ENCODE measurements around the gene CBY3.
"Not testable (repeated sequence)": the region's sequence is repeated elsewhere in the genome, so short reads cannot be mapped to it uniquely, and the experiment has no call there.

CBY3 gene

DNA sequence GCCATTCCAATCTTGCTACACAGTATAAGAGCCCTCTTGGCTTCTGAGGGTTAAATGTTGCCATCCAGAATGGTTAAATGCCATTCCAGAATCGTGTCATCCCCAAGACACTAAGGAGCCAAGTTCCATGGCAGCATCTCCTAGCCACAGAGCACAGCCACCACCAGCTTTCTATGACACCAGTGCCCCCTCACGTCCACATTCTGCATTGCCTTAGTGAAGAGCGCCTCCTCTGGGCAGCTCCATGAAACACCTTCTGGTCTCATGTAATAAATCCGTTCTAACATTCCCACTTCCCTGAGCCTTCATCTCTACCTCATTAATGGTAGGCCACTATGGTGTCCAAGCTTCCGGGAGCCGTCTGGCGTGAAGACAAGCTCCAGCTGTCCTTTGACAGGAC is 12.4 kb downstream of the CBY3 start:
- peak; percentile 25 for DNase-seq

DNA sequence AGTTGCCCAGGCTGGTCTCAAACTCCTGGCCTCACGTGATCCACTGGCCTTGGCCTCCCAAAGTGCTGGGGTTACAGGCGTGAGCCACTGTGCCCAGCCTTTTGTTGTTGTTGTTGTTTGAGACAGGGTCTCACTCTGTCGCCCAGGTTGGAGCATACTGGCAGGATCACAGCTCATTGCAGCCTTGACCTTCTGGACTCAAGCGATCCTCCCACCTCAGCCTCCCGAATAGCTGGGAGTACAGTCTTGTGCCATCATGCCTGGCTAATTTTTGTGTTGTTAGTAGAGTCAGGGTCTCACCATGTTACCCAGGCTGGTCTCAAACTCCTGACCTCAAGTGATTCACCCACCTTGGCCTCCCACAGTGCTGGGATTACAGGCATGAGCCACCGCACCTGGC is 19.2 kb downstream of the CBY3 start:
- DNase-seq, result not testable (repeated sequence)

DNA sequence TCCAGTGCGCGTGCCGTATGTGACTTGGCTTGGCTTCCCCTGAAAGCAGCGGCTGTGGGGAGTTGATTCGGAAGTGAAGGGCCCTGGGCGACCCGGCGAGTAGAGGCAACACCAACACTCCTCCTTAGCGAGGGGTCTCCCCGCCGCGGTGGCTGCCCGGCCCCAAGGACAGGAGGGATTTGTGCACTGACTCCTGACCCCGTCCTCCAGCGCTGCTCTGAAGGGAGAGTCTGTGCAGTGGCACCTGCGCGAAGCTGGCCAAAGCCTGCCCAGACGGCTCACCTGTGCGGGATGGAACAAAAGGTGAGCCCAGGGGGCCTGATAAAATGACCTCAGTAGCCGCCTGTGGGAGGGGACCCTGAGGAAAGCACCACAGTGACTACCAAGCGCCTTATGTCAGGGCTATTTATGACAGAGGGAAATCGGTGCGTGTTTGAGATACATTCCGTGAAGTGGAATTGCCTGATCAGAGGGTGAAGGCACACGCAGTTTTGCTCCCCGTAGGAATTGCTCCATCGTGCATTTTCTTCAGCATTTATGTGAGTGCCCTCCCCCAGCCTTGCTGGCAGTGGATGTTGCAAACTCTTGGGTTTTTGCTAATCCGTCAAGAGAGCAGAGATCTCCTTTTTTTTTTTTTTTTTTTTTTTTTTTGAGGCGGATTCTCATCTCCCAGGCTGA is 22.5 kb downstream of the CBY3 start:
- DNase-seq, result not testable (repeated sequence)

DNA sequence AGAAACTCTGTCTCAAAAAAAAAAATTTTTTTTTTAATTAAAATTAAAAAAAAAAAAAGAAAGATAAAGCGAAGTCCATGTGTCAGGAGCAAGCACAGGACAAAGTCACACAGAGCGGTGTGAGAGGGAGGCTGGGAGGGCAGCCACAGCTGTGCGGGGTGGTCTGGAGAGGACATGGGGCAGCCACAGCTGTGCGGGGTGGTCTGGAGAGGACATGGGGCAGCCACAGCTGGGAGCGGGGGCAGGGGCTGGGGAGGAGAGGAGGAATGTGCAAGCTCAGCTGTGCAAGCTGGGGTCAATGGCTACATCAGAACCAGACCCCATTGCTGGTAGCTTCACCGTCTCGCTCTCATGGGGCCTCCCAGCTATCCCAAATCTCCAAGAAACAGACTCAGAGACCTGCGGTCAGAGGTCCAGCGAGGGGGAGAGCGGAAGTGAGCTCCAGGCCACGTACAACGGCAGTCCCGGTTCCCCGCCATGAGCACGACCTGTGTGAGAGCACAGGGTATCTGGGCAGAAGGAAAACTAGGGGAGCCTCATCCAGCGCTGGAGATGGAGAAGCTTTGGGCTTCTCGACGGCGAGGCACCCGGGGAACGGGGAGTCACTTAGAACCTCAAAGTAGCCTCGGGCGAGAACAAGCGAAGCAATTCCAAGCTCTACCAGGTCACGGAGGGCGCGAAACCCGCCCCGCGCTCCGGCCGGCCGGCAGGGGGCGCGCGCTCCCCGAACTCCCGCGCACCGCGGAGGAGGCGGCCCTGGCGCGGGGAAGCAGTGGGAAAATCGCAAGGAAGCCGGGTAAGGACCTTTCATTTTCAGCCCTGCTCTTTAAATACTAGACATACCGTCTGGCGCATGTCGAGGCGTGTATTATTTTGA is 23.3 kb downstream of the CBY3 start:
- peak; percentile 23 for DNase-seq

DNA sequence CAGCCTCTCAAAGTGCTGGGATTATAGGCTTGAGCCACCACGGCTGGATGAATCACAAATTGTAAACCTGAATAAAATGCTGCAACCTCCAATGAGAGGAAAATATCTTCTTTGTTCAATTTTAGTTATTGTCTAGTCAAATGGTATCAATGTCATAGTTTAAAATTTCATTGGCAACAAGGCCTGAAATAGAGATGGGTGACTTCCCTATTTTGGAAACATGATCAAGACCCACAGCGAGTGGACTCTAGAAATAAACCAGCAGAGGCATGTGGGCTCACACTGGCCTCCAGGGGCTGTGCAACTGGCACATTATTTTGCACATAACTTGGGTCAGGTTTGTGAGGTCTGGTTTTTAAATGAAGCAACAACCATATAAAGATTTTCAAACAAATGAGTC is 27.7 kb downstream of the CBY3 start:
- DNase-seq, result not testable (repeated sequence)

DNA sequence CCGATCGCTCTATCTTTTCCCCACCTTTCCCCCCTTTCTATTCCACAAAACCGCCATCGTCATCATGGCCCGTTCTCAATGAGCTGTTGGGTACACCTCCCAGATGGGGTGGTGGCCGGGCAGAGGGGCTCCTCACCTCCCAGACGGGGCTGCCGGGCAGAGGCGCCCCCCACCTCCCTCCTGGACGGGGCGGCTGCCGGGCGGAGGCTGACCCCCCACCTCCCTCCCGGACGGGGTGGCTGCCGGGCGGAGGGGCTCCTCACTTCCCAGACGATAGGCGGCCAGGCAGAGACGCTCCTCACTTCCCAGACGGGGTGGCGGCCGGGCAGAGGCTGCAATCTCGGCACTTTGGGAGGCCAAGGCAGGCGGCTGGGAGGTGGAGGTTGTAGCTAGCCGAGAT is 30.6 kb downstream of the CBY3 start:
- DNase-seq, result not testable (repeated sequence)

DNA sequence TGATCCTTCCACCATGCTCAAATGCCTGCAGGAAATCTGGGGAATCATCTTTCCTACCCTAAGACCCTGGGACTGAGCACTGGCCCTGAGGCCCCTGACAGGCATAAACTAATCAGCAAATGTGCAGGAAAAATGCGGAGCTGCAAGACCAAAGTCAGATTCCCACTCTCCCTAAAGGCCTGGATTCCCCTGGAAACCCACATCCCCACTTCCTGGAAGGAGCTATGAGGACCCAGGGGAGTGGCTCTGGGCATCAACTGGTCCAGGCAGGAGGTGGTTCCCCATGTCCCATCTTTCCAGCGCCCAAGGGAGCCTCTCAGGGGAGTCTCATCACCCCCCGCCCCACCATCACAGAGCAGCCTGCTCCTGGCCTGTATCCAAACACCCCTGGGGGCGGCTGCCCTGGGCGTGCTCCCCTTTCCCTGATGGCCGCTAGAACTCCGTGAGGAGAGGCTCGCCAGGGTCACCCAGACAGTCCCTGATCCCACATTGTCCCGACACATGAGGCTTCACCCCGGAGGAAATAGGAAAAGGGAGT is 31.6 kb downstream of the CBY3 start:
- not testable (repeated sequence) for DNase-seq

DNA sequence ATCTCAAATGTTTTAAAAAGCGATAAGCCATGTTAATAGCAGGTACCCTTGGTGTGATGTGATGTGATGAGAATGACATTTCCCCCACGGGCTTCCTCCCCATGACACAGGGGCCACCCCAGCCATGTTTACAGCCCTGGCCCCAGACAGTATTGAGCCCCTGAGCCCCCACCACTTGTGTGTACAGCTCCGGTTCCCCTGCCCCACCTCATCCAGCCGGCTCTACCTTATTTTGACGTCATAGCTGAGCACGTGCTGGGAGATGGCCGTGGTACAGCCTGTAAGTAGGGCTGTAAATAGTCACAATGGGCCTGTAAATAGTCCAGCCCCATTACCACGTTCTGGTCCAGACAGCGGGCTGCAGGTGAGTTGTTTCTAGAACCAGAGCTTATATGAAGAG is 32.4 kb downstream of the CBY3 start:
- DNase-seq, result no peak

DNA sequence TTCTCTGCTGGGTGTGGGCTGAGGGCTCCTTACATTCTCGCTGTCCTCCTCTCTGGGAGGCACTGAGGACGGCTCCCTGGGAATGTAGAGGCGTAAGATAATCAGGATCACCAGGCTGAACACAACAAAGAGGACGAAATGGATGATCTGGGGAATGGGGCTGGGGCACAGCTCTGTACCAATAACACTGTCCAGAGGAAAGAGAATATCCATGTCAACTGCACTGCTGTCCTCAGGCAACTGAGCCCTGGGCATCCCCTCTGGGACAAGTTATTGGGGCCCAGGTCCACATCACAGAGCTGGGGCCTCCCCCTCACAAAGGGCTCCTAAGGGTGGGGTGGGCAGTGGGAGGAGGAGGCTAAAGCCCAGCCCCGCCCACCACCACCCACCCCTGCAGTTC is 36.1 kb downstream of the CBY3 start:
- not testable (repeated sequence) for DNase-seq

DNA sequence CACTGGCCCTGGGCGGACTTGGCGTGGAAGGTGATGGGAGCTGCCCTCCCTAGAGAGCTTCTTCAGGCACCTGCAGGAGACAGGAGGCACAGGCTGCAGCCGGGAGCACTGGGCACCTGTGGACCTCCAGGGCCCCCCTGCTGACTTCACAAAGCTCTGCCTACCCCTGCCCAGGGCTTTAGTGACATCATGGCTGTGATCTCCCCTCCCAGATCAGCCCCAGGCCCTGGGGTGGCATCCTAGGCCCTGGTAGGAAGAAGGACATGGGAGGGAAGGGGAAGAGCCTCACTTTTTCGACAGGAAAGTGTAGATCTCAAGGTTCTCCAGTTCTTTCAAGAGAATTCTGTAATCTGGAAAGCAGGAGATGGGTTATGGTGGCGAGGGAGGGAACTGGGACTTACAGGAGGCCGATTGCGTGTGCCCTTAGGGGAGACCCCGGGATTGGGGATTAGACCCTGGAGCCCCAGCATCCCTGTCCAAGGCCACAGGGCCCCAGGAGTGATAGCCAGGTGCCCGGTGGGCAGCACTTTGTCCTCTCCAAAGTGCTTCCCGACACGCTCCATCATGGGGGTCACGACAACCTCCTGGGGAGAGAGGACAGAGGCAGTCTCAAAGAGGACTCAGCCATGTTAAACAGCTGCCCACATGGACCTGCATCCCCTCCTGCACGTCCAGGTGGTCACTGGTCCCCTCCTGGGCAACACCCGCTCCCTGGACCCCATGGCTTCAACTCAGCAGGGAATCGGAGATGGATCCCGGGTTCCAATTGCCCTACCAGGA is 37.5 kb downstream of the CBY3 start:
- DNase-seq, result not testable (repeated sequence)

DNA sequence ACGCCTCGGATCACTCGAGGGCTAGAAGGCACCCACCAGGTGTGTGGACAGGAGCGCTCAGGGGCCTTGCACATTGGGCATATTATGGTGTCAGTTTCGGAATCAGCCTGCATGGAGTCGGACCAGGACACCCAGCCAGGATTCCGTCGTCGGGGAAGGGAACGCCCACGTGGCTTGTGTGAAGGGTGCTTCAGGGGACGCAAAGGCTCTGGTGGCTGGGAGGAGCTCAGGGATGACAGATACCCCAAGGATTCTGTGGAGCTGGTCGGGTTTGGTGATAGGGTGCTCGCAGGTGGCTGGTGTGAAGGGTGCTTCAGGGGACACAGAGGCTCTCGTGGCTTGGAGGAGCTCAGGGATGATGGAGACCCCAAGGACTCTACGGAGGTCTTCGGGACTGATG is 38.2 kb downstream of the CBY3 start:
- DNase-seq, result not testable (repeated sequence)

DNA sequence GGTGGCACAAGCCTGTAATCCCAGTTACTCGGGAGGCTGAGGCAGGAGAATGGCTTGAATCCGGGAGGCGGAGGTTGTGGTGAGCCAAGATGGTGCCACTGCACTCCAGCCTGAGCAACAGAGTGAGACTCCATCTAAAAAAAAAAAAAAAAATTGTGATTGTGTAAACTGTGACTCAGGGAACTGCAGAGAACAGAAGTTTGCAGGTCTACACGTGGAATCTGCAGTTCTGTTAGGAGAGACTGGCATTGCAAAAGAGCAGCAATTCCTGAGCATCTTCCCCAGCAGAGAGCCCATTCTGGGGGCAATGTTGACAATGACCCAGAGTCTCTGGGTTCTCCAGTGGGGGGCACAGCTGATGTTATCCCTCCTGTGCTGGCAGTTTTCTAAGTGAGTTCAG is 39.1 kb downstream of the CBY3 start:
- DNase-seq, result not testable (repeated sequence)

DNA sequence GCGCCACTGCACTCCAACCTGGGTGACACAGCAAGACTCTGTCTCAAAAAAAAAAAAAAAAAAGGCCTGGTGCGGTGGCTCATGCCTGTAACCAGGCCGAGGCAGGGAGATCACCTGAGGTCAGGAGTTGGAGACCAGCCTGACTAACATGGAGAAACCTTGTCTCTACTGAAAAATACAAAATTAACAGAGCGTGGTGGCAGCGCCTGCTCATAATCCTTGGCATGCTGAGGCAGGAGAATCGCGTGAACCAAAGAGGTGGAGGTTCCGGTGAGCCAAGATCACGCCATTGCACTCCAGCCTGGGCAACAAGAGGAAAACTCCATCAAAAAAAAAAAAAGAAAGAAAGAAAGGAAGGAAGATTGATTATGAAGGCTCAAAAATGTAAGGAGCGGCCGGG is 41.5 kb downstream of the CBY3 start:
- not testable (repeated sequence) for DNase-seq

DNA sequence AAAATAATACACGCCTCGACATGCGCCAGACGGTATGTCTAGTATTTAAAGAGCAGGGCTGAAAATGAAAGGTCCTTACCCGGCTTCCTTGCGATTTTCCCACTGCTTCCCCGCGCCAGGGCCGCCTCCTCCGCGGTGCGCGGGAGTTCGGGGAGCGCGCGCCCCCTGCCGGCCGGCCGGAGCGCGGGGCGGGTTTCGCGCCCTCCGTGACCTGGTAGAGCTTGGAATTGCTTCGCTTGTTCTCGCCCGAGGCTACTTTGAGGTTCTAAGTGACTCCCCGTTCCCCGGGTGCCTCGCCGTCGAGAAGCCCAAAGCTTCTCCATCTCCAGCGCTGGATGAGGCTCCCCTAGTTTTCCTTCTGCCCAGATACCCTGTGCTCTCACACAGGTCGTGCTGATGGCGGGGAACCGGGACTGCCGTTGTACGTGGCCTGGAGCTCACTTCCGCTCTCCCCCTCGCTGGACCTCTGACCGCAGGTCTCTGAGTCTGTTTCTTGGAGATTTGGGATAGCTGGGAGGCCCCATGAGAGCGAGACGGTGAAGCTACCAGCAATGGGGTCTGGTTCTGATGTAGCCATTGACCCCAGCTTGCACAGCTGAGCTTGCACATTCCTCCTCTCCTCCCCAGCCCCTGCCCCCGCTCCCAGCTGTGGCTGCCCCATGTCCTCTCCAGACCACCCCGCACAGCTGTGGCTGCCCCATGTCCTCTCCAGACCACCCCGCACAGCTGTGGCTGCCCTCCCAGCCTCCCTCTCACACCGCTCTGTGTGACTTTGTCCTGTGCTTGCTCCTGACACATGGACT is 46.3 kb downstream of the CBY3 start:
- not testable (repeated sequence) for DNase-seq

DNA sequence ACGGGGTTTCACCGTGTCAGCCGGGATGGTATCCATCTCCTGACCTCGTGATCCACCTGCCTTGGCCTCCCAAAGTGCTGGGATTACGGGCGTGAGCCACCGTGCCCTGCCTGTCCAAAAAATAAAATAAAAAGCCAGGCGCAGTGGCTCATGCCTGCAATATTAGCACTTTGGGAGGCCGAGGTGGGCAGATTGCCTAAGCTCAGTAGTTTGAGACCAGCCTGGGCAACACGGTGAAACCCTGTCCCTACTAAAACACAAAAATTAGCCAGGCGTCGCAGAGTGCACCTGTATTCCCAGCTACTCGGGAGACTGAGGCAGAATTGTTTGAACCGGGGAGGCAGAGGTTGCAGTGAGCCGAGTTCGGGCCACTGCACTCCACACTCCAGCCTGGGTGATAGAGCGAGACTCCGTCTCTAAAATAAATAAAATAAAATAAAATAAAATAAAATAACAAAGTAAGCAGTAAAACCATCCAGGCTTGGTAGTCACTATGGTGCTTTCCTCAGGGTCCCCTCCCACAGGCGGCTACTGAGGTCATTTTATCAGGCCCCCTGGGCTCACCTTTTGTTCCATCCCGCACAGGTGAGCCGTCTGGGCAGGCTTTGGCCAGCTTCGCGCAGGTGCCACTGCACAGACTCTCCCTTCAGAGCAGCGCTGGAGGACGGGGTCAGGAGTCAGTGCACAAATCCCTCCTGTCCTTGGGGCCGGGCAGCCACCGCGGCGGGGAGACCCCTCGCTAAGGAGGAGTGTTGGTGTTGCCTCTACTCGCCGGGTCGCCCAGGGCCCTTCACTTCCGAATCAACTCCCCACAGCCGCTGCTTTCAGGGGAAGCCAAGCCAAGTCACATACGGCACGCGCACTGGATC is 47.1 kb downstream of the CBY3 start:
- not testable (repeated sequence) for DNase-seq
